A549 (cell line): Measurements from ENCODE around the gene LMF2. TPM values are rescaled to one million over a fixed set of nuclear protein-coding genes. Genes with fewer than 3 reads are reported as not detected.
"Not testable (repeated sequence)": the region's sequence is repeated elsewhere in the genome, so short reads cannot be mapped to it uniquely, and the experiment has no call there.

Experiments
- ATAC-seq, 2 experiments: fragments of 200-7000 bp in 1 of 2; fragments of >200 bp in 1 of 2; cut with Nextera tagmentation in 1 of 2; cut with Tn5 transposase in 1 of 2; 3 replicates each; pipeline versions ENCODE4 v1.8.0 to v1.9.1; 2018 to 2020; ENCODE audit warnings: mild to moderate bottlenecking in 1 of 2, moderate library complexity in 1 of 2
- CTCF ChIA-PET: fragments of 300-600 bp; sonication (Branson Sonifier 250); formaldehyde crosslinking; extraction: SDS; loops from one replicate; lab custom pipeline; 2021; ENCODE audit warnings: antibody characterized with exemption, inconsistent platforms; lab: Yijun Ruan, JAX
- POLR2A ChIA-PET: fragments of 350-600 bp; formaldehyde crosslinking; extraction: SDS; loops from one replicate; lab custom pipeline; 2021; ENCODE audit warnings: antibody characterized with exemption, inconsistent platforms; lab: Yijun Ruan, JAX
- DNase-seq, 2 experiments: peaks; one replicate each; pipeline versions ENCODE4 v3.0.0 to v3.0.0-alpha.2; 2011 to 2016; ENCODE audit warnings: low read depth in 1 of 2, low spot score in 1 of 2
- FAIRE-seq: peaks from 2 replicates; lab custom pipeline; 2011; peaks lifted over from hg19 to GRCh38; lab: Jason Lieb, UNC
- H3K27ac ChIP-seq, 2 experiments: fragments of >200 bp; sonication (Bioruptor Twin); formaldehyde crosslinking; 3 replicates each; pipeline ENCODE4 v1.5.1; 2016 to 2017
- H3K4me1 ChIP-seq: fragments of >200 bp; sonication (Bioruptor Twin); formaldehyde crosslinking; 3 replicates; pipeline ENCODE4 v1.6.1; 2016
- H3K4me2 ChIP-seq: fragments of >200 bp; sonication (Bioruptor Twin); formaldehyde crosslinking; 3 replicates; pipeline ENCODE4 v1.6.1; 2016
- H3K4me3 ChIP-seq: fragments of >200 bp; sonication (Bioruptor Twin); formaldehyde crosslinking; 3 replicates; pipeline ENCODE4 v1.5.1; 2016
- H3K9me3 ChIP-seq: fragments of >200 bp; sonication (Bioruptor Twin); formaldehyde crosslinking; 3 replicates; pipeline ENCODE4 v1.6.1; 2016
- CBX8 ChIP-seq: fragments of 200-600 bp; sonication (generic); IDR thresholded peaks from 2 replicates; pipeline ENCODE4 v1.6.1; 2016
- CHD2 ChIP-seq: fragments of 150-350 bp; IDR thresholded peaks from 2 replicates; pipeline ENCODE4 v1.6.1; 2014; ENCODE audit warnings: low read length; ENCODE audit not compliant: partially characterized antibody
- FOSL2 ChIP-seq, 2 experiments: fragments of 450-650 bp in 1 of 2; fragments of >200 bp in 1 of 2; sonication (Bioruptor Twin) in 1 of 2; formaldehyde crosslinking; IDR thresholded peaks; 2 replicates each; pipeline versions ENCODE4 v1.5.0 to v1.6.1; 2016 to 2020; ENCODE audit warnings: mild to moderate bottlenecking in 1 of 2, moderate library complexity in 1 of 2
- MAFK ChIP-seq: fragments of 450-650 bp; IDR thresholded peaks from 2 replicates; pipeline ENCODE4 v1.6.1; 2014; ENCODE audit not compliant: partially characterized antibody
- RARB ChIP-seq: fragments of 250-450 bp; sonication (Bioruptor Pico); IDR thresholded peaks from 2 replicates; pipeline ENCODE4 v1.8.0; 2021; ENCODE audit warnings: mild to moderate bottlenecking, moderate library complexity
- TFCP2L1 ChIP-seq: fragments of 250-450 bp; sonication (Bioruptor Pico); IDR thresholded peaks from 2 replicates; pipeline ENCODE4 v1.5.0; 2021; ENCODE audit warnings: mild to moderate bottlenecking
- ZC3H11A ChIP-seq: fragments of 450-650 bp; IDR thresholded peaks from 2 replicates; pipeline ENCODE4 v1.6.1; 2014; ENCODE audit warnings: antibody characterized with exemption, mild to moderate bottlenecking
- ZNF302 ChIP-seq: fragments of 250-450 bp; sonication (Bioruptor Pico); IDR thresholded peaks from 2 replicates; pipeline ENCODE4 v1.9.0; 2021; ENCODE audit warnings: inconsistent platforms, mild to moderate bottlenecking, moderate library complexity
- WGBS: methylation state at CpG from one replicate; pipeline ENCODE4 v1.1.6; 2017; ENCODE audit errors: missing lambda C conversion rate; 5-methylcytosine and 5-hydroxymethylcytosine counted together
- polyA plus RNA-seq, 4 experiments: library from polyadenylated mRNA; depleted of rRNA in 3 of 4; stranded (reverse); fragments of >200 nt; fragmentation: RNase III in 1 of 4; extraction: RNeasy Plus Mini Kit Qiagen cat#74134 plus additional on column Dnase treatment in 1 of 4; gene quantifications; 2 replicates in 3 of 4; 3 replicates in 1 of 4; pipeline ENCODE4 v1.2.3, GENCODE V29; 2011 to 2017
- TF ChIP-seq, protein P1 (sequence below): fragments of >200 bp; sonication (Bioruptor Twin); formaldehyde crosslinking; IDR thresholded peaks from 2 replicates; pipeline ENCODE4 v1.6.1; 2016
- TF ChIP-seq, protein P2 (sequence below): fragments of 150-350 bp; IDR thresholded peaks from 2 replicates; pipeline ENCODE4 v1.6.1; 2014; ENCODE audit warnings: low read depth, mild to moderate bottlenecking, low read length
- TF ChIP-seq, protein P3 (sequence below): fragments of 250-450 bp; sonication (Bioruptor Pico); IDR thresholded peaks from 2 replicates; pipeline ENCODE4 v1.5.0; 2020; ENCODE audit warnings: low read depth, mild to moderate bottlenecking, moderate library complexity
- TF ChIP-seq, protein P4 (sequence below): IDR thresholded peaks from 2 replicates; pipeline ENCODE4 v1.6.1; 2012; ENCODE audit warnings: low read depth, borderline replicate concordance

LMF2 gene
- polyA plus RNA-seq, 2 of the 4 experiments (the other 2 are of a cell fraction), result 13.0 to 32.5 TPM

DNA sequence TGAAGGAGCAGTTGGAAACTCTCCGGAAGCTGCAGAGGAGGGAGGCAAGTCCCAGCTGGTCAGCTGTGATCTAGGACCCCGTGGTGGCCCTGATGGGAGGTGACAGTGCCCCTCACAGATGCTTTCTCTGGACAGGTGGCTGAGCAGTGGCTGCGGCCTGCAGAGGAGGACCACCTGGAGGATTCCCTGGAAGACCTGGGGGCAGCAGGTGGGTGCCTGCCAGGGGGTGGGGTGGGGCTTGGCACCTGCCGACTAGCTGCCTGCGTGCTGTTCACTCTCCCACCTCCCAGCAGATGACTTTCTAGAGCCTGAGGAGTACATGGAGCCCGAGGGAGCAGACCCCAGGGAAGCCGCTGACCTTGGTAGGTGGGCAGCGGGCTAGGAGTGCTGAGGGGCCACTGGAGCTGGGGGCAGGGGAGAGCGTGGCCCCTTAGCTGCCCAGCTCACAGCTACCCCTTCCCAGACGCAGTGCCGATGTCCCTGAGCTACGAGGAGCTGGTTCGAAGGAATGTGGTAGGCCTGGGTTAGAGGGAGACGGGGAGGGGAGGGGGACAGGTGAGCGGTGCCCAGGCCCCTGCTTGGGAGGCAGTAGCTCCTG, 14.8 kb upstream of the LMF2 start:
- Histone ChIP-seq H3K4me2 (no peak overlapping the region), H3K4me1 (peaks cover 11% of the 10 kb centered on the region), H3K9me3 (no peaks in the 10 kb centered on the region), H3K27ac (no peak overlapping the region), H3K4me3 (no peak overlapping the region)
- DNase-seq (no peak), ATAC-seq (no peak), FAIRE-seq (no peak)
- CTCF ChIA-PET, result interaction anchor here (1.0 kb wide), 1 partner anchor 98 kb away, joined by 4 read pairs; no protein-coding TSS in a partner anchor
- 80% methylated on average over 1 of the region's 15 CpGs for WGBS
- TF ChIP-seq MAFK, result no peak
- TF ChIP-seq, protein P1, sequence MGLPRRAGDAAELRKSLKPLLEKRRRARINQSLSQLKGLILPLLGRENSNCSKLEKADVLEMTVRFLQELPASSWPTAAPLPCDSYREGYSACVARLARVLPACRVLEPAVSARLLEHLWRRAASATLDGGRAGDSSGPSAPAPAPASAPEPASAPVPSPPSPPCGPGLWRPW, result no peak
- POLR2A ChIA-PET, result interaction anchor here (0.6 to 0.9 kb wide), 2 partner anchors 14 to 66 kb away, joined by 4 to 6 read pairs; partner anchors contain the start of genes LMF2 and NCAPH2

DNA sequence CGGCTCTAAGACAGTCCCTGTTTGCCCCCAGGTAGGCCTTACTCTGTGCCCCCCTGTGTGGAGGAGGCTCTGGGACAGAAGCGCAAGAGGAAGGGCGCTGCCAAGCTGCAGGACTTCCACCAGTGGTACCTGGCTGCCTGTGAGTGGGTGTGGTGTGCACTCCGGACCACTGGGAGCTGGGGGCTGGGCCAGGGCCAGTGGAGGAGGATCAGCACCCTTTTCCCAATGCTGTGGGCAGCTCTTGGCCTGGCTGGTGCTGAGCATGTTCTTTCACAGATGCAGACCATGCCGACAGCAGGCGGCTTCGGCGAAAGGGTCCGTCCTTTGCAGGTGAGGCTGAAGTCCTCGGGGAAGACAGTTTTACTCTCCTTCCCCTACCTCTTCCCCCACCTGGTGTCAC, 14.2 kb upstream of the LMF2 start:
- no peak for DNase-seq
- H3K4me2 ChIP-seq, result no peak overlapping the region
- WGBS, result 88% methylated on average over 10 of the region's 10 CpGs
- POLR2A ChIA-PET, result interaction anchor here (0.6 to 0.9 kb wide), 2 partner anchors 14 to 65 kb away, joined by 4 to 6 read pairs; partner anchors contain the start of genes LMF2 and NCAPH2
- H3K27ac ChIP-seq, result no peak overlapping the region
- ATAC-seq, result no peak
- no peaks in the 10 kb centered on the region for H3K9me3 ChIP-seq
- CTCF ChIA-PET, result interaction anchor here (1.0 kb wide), 1 partner anchor 98 kb away, joined by 4 read pairs; no protein-coding TSS in a partner anchor
- no peak overlapping the region for H3K4me3 ChIP-seq
- TF ChIP-seq, protein P2, sequence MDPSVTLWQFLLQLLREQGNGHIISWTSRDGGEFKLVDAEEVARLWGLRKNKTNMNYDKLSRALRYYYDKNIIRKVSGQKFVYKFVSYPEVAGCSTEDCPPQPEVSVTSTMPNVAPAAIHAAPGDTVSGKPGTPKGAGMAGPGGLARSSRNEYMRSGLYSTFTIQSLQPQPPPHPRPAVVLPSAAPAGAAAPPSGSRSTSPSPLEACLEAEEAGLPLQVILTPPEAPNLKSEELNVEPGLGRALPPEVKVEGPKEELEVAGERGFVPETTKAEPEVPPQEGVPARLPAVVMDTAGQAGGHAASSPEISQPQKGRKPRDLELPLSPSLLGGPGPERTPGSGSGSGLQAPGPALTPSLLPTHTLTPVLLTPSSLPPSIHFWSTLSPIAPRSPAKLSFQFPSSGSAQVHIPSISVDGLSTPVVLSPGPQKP, result no peak
- no peak for TF ChIP-seq ZNF302
- TF ChIP-seq CBX8, result no peak
- TF ChIP-seq, protein P3, sequence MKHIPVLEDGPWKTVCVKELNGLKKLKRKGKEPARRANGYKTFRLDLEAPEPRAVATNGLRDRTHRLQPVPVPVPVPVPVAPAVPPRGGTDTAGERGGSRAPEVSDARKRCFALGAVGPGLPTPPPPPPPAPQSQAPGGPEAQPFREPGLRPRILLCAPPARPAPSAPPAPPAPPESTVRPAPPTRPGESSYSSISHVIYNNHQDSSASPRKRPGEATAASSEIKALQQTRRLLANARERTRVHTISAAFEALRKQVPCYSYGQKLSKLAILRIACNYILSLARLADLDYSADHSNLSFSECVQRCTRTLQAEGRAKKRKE (CRISPR knock-in tag), result no peak
- TF ChIP-seq CHD2, result no peak
- TF ChIP-seq RARB (CRISPR knock-in tag), result no peak
- no peak for TF ChIP-seq ZC3H11A
- 0 out of 3 replicates have a peak, but pooled peaks cover 7% of the 10 kb centered on the region for H3K4me1 ChIP-seq
- FAIRE-seq, result no peak

DNA sequence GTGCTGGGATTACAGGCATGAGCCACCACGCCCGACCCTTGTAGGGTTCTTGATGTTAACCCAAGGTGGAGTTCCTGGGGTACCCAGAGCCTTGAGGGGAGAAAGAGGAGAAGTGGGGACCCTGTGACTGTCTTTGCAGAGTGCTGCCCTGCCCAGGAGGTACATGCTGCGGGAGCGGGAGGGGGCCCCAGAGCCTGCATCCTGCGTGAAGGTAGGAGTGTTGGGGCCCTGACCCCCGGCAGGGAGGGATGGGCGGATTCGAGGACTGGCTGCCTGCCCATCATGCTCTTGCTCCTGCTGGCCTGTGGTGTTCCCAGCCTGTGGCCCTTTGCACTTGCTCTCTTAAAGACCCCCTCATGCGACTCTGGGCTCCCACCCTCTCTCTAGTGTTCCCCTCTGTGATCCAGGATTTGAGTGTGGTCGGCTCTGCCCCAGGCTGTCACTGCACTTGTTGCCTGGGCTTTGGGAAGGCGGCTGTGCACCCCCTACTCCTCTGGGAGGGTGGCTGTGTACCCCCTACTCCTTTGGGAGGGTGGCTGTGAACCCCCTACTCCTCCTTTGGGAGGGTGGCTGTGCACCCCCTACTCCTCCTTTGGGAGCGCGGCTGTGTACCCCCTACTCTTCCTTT, 13.4 kb upstream of the LMF2 start:
- FAIRE-seq, result no peak
- ChIA-PET CTCF (no interaction called here), POLR2A (no interaction called here)
- no peaks in the 10 kb centered on the region for H3K9me3 ChIP-seq
- 91% methylated on average over 7 of the region's 13 CpGs for WGBS
- TF ChIP-seq TFCP2L1 (CRISPR knock-in tag), result no peak
- no peak for TF ChIP-seq FOSL2 (IDR thresholded peaks at IDR 0.05)
- TF ChIP-seq FOSL2 (CRISPR knock-in tag; IDR thresholded peaks at IDR 0.05), result no peak
- TF ChIP-seq, protein P4, sequence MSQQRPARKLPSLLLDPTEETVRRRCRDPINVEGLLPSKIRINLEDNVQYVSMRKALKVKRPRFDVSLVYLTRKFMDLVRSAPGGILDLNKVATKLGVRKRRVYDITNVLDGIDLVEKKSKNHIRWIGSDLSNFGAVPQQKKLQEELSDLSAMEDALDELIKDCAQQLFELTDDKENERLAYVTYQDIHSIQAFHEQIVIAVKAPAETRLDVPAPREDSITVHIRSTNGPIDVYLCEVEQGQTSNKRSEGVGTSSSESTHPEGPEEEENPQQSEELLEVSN, result no peak
- TF ChIP-seq CBX8, result no peak
- TF ChIP-seq ZNF302, result no peak
- no peak for TF ChIP-seq RARB (CRISPR knock-in tag)
- TF ChIP-seq CHD2, result no peak
- TF ChIP-seq, all 56 proteins: peak for 0
- no peak overlapping the region for H3K4me3 ChIP-seq
- 0 out of 3 replicates have a peak, but pooled peaks cover 7% of the 10 kb centered on the region for H3K4me1 ChIP-seq
- ATAC-seq (no peak), DNase-seq (no peak)
- no peak overlapping the region for H3K27ac ChIP-seq
- H3K4me2 ChIP-seq, result no peak overlapping the region

DNA sequence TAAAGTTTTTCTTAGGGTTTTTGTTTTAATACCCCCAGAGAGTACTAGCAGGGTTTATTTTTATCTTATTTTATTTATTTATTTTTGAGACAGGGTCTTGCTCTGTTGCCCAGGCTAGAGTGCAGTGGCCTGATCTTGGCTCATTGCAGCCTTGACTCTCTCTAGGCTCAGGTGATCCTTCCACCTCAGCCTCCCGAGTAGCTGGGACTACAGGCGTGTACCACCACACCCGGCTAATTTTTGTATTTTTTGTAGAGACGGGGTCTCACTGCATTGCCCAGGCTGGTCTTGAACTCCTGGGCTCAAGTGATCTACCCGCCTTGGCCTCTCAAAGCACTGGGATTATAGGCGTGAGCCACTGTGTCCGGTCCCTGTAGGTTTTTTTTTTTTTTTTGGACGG, 12.7 kb upstream of the LMF2 start:
- H3K9me3 ChIP-seq, H3K27ac ChIP-seq, H3K4me3 ChIP-seq, ATAC-seq, FAIRE-seq, H3K4me2 ChIP-seq, POLR2A ChIA-PET, H3K4me1 ChIP-seq, CTCF ChIA-PET, DNase-seq: not testable (repeated sequence)
- 93% methylated on average over 7 of the region's 8 CpGs for WGBS
